MV-4-11 (cell line): ENCODE measurements around the gene CARD10.
"Not testable (repeated sequence)": the region's sequence is repeated elsewhere in the genome, so short reads cannot be mapped to it uniquely, and the experiment has no call there.

ENCODE experiments used
- DNase-seq: peaks from one replicate; lab custom pipeline; 2025; lab: John Stamatoyannopoulos, UW

Gene CARD10

GRCh38 chr22:37556710-37557109 is 37.5 kb upstream of the CARD10 start:
- DNase-seq, result no peak

DNA sequence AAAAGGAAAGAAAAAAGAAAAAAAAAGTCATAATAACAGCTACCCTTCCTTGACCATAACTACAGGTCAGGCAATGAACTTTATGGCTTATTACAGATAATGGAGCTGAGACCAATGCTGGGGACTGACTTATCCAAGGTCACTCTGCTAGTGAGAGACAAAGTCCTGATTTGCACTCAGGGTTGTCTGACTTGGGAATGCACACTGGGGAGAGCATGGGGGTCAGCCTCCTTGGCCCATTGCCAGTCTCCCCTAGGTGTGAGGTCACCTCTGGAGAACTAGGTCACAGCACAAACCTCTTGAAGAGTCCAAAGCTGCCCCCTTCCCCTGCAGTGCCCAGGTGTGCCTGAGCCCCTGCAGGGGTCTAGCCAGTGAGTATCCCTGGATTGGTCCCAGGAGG is 35.8 kb upstream of the CARD10 start:
- no peak for DNase-seq

DNA sequence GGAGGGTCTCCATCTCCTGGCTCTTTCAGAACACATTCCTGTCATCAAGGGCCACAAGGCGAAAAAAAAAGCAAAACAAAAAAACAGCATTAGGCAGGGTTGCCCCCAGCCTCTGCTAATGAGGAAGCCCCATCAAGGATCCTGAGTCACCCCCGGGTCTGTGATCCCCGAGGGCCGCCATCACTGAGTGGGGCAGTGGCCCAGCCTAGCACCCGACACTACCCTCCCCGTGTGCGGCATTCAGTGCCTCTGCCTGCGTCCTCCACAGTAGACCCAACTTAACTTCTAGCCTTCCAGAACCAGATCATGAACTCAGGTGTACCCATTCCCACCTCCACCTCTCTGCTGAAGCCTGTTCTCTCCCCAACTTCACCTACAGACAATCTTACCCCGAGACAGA is 34.5 kb upstream of the CARD10 start:
- DNase-seq, result no peak

DNA sequence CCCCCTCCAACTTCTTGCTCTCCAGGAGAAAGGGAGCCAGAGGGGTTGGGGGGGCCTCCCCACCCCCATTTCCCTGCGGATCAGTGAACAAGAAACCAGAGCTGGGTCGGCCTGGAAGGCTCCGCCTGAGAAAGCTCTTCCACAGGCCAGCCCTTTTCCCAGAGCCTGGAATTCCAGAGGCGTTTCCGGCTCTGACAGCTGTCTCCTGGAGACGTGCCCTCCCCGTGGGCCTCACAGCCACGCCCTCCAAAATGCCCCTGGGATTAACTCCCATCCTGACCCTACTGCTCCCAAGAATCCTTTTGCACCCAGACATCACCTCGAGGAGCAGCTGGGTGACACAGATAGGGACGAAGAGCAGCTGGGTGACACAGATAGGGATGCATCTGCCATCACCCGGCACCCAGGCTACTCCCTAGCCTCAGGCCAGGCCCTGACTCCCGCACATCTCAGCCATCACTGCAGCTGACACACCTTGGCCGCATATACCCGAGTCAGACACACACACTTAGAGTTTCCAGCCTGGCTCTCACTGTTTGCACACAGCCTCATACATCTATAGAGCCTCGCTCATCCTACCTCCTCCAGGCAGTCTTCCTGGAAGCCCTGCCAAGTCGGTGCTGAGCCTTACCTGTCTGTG is 33.4 kb upstream of the CARD10 start:
- no peak for DNase-seq

- no peak for DNase-seq
Observed at GRCh38 chr22:37551981-37552380, 32.8 kb upstream of the CARD10 start.

DNA sequence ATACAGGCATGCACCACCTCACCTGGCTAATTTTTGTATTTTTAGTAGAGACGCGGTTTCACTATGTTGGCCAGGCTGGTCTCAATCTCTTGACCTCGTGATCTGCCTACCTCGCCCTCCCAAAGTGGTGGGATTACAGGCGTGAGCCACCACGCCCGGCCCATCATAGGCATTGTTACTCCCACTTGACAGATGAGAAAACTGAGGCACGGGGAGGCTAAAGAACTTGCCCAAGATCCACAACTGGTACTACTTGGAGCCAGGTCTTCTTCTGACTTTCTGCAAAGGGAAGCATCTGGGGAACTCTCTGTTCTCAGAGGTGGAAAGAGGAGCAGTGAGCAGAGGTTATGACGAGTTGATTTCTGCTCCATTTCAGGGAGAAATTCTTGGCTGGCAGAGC is 31.7 kb upstream of the CARD10 start:
- DNase-seq, result not testable (repeated sequence)

GRCh38 chr22:37549704-37550059 is 30.5 kb upstream of the CARD10 start:
- no peak for DNase-seq

- no peak for DNase-seq
Observed at GRCh38 chr22:37547251-37547741, 28.1 kb upstream of the CARD10 start.

DNA sequence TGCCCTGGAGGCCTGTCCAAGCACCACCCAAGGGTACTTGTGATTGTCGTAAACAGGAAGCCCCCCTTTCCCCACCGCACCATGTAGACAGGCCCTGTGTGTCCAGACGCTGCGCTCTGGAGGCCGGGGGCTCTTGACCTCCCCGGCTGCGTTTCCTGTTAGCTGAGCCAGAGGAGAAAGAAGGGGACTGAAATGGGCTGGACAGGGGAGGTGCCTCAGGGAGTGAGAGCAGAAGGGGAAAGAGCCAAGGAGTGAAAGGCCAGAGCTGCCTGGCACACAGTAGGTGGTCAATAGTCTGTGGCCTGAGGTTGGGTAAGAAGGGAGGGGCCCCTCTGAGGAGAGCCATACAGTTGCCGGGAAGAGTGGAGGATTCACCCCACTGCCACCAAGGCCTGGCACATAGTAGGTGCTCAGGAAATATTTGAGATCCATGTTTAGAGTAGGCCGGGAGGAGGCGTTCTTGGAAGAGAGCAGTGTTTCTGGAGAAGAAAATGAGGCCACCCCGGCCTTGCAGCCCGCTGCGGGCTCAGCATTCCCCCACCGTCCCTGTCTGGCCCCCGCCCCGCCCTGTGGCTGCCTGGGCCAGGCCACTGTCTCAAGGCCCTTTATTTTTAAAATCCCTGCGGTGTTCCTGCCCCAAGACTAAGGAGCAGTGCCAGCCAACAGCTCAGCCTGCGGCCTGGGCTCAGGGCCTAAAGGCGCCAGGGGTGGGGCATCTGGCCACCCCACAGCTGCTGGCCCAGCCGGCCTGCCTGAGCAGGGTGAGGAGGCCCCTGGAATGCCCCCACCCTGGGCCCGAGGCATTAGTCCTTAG is 27.4 kb upstream of the CARD10 start:
- no peak for DNase-seq

- DNase-seq, result no peak
Observed at GRCh38 chr22:37545703-37546436, 26.7 kb upstream of the CARD10 start.

GRCh38 chr22:37544955-37545702 is 25.9 kb upstream of the CARD10 start:
- DNase-seq, result peak; percentile 44

GRCh38 chr22:37542959-37543358 is 23.7 kb upstream of the CARD10 start:
- no peak for DNase-seq

DNA sequence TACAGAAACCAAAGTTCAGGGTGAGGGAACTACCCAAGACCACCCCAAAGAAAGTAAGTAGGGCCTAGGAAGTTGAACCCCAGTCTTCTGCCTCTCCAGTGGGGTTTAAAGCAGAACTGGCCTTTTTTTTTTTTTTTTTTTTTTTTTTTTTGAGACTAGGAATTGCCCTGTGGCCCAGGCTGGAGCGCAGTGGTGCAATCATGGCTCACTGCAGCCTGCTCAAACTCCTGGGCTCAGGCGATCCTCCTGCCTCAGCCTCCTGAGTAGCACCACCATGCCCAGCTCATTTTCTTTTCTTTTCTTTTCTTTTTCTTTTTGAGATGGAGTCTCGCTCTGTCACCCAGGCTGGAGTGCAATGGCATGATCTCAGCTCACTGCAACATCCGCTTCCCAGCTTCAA is 23.2 kb upstream of the CARD10 start:
- peak; percentile 66 for DNase-seq

DNA sequence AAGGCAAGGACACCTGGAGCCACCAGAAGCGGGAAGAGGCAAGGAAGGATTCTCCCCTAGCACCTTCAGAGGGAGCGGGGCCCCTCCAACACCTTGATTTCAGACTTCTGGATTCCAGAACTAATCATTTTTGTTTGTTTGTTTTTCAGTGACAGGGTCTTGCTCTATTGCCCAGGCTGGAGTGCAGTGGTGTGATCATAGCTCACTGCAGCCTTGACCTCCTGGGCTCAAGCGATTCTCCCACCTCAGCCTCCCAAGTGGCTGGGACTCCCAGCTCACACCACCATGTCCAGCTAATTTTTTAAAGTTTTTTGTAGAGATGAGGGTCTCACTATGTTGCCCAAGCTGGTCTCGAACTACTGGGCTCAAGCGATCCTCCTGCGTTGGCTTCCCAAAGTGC is 20.6 kb upstream of the CARD10 start:
- not testable (repeated sequence) for DNase-seq

- DNase-seq, result peak; percentile 92
Observed at GRCh38 chr22:37538590-37539357, 19.6 kb upstream of the CARD10 start.

DNA sequence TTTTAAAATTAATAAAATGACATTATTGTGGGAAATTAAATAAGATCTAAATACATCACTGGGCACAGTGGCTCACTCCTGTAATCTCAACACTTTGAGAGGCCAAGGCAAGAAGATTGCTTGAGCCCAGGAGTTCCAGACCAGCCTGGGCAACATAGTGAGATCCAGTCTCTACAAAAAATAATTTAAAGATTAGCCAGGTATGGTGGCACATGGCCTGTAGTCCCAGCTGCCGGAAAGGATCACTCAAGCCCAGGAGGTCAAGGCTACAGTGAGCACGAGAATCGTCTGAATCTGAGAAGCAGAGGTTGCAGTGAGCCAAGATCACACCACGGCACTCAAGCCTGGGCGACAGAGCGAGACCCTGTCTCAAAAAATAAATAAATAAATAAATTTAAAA is 15.9 kb upstream of the CARD10 start:
- DNase-seq, result no peak

- DNase-seq, result no peak
Observed at GRCh38 chr22:37534445-37534844, 15.2 kb upstream of the CARD10 start.

DNA sequence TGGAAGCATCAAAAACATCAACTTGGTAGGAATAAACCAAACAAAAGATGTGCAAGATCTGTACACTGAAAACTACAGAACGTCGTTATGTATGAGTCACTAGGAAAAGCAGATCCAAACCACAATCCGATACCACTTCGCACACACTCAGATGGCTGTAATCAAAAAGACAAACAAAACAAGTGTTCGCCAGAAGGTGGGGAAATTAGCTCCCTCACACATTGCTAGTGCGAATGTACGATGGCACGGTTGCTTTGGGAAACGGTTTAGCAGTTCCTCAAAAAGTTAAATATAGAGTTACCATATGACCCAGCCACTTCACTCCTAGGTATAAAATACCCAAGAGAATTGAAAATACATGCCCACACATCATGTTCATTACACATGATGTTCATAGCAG is 14.8 kb upstream of the CARD10 start:
- peak; percentile 95 for DNase-seq

- DNase-seq, result peak; percentile 69
Observed at GRCh38 chr22:37529652-37530345, 10.6 kb upstream of the CARD10 start.

DNA sequence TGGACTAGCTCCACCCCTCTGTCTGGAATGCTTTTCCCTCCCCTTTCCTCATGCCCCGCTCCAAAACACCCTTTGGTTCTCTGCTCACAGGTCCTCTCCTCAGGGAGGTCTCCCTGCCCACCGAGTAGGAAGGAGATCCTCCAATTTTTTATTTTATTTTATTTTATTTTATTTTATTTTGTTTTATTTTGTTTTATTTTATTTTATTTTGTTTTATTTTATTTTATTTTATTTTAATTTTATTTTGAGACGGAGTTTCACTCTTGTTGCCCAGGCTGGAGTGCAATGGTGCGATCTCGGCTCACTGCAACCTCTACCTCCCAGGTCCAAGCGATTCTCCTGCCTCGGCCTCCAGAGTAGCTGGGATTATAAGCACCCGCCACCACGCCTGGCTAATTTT is 8.7 kb upstream of the CARD10 start:
- DNase-seq, result not testable (repeated sequence)
